GM19395 (cell line): ENCODE measurements around the gene KAZN.
"Not testable (repeated sequence)": the region's sequence is repeated elsewhere in the genome, so short reads cannot be mapped to it uniquely, and the experiment has no call there.

Source experiments
- ATAC-seq: cut with Tn5 transposase; IDR thresholded peaks from one replicate; pipeline ENCODE4 v1.9.1; 2021; ENCODE audit warnings: mild to moderate bottlenecking, moderate library complexity; ENCODE audit not compliant: unreplicated experiment

KAZN gene

GRCh38 chr1:14598498-14599182 lies at the start of gene KAZN:
Gene KAZN, plus strand, starts transcription at chr1:14598685.
- ATAC-seq: no peak

GRCh38 chr1:14549897-14550620 lies 48.4 kb upstream of the KAZN start:
- ATAC-seq: no peak

GRCh38 chr1:14551386-14551785 lies 47.1 kb upstream of the KAZN start:
- no peak for ATAC-seq

GRCh38 chr1:14552246-14552965 lies 46.1 kb upstream of the KAZN start:
- no peak for ATAC-seq

- no peak for ATAC-seq
Measured at GRCh38 chr1:14553711-14554110, 44.8 kb upstream of the KAZN start.

GRCh38 chr1:14555091-14555490 lies 43.4 kb upstream of the KAZN start:
- no peak for ATAC-seq

GRCh38 chr1:14561014-14561693 lies 37.3 kb upstream of the KAZN start:
- no peak for ATAC-seq

- no peak for ATAC-seq
Measured at GRCh38 chr1:14565090-14565489, 33.4 kb upstream of the KAZN start.

GRCh38 chr1:14567056-14567455 lies 31.4 kb upstream of the KAZN start:
- ATAC-seq: no peak

GRCh38 chr1:14567903-14568302 lies 30.6 kb upstream of the KAZN start:
- no peak for ATAC-seq

- ATAC-seq: no peak
Measured at GRCh38 chr1:14568716-14569355, 29.6 kb upstream of the KAZN start.

- no peak for ATAC-seq
Measured at GRCh38 chr1:14570514-14570913, 28.0 kb upstream of the KAZN start.

- no peak for ATAC-seq
Measured at GRCh38 chr1:14571810-14572767, 26.4 kb upstream of the KAZN start.

GRCh38 chr1:14572861-14573260 lies 25.6 kb upstream of the KAZN start:
- no peak for ATAC-seq

GRCh38 chr1:14576155-14576554 lies 22.3 kb upstream of the KAZN start:
- no peak for ATAC-seq

- no peak for ATAC-seq
Measured at GRCh38 chr1:14577261-14577660, 21.2 kb upstream of the KAZN start.

GRCh38 chr1:14578156-14578555 lies 20.3 kb upstream of the KAZN start:
- ATAC-seq: no peak

- not testable (repeated sequence) for ATAC-seq
Measured at GRCh38 chr1:14580295-14580694, 18.2 kb upstream of the KAZN start.

GRCh38 chr1:14580986-14581385 lies 17.5 kb upstream of the KAZN start:
- ATAC-seq: no peak

- ATAC-seq: no peak
Measured at GRCh38 chr1:14583788-14584187, 14.7 kb upstream of the KAZN start.
